KMS-11 (cell line): ENCODE results near the gene HECA.

ENCODE experiments used
- H2AFZ ChIP-seq: fragments of 200-600 bp; sonication (generic); 2 replicates; pipeline ENCODE4 v1.6.1; 2016; ENCODE audit warnings: antibody characterized with exemption, mixed run types, low read depth
- H3K27ac ChIP-seq: fragments of 200-600 bp; sonication (generic); 2 replicates; pipeline ENCODE4 v1.6.1; 2016; ENCODE audit warnings: mild to moderate bottlenecking, mixed run types
- H3K27me3 ChIP-seq: fragments of 200-600 bp; sonication (generic); 2 replicates; pipeline ENCODE4 v1.6.1; 2017; ENCODE audit warnings: mild to moderate bottlenecking, low read depth, mixed run types, moderate library complexity; ENCODE audit not compliant: insufficient read depth
- H3K36me3 ChIP-seq: fragments of 200-600 bp; sonication (generic); 2 replicates; pipeline ENCODE4 v1.6.1; 2017; ENCODE audit warnings: mild to moderate bottlenecking, mixed run types; ENCODE audit not compliant: insufficient read depth
- H3K4me1 ChIP-seq: fragments of 200-600 bp; sonication (generic); 2 replicates; pipeline ENCODE4 v1.6.1; 2016; ENCODE audit warnings: mild to moderate bottlenecking, low read depth, mixed run types; ENCODE audit not compliant: poor library complexity, severe bottlenecking
- H3K4me2 ChIP-seq: fragments of 200-600 bp; sonication (generic); 2 replicates; pipeline ENCODE4 v1.7.0; 2016; ENCODE audit warnings: mild to moderate bottlenecking, mixed run types
- H3K4me3 ChIP-seq: fragments of 200-600 bp; sonication (generic); IDR thresholded peaks from 2 replicates; pipeline ENCODE4 v1.6.1; 2017; ENCODE audit warnings: low read depth, low read length, mixed read lengths; ENCODE audit not compliant: insufficient read depth
- H3K79me2 ChIP-seq: fragments of 200-600 bp; sonication (generic); 2 replicates; pipeline ENCODE4 v1.6.1; 2016; ENCODE audit warnings: low read depth, mixed run types; ENCODE audit not compliant: insufficient read depth
- H3K9ac ChIP-seq: fragments of 200-600 bp; sonication (generic); 2 replicates; pipeline ENCODE4 v1.6.1; 2016; ENCODE audit warnings: mild to moderate bottlenecking, mixed run types
- H4K20me1 ChIP-seq: fragments of 200-600 bp; sonication (generic); 2 replicates; pipeline ENCODE4 v1.6.1; 2016; ENCODE audit warnings: mild to moderate bottlenecking, mixed run types; ENCODE audit not compliant: insufficient read depth
- CTCF ChIP-seq: fragments of 200-600 bp; sonication (generic); conservative IDR thresholded peaks from 2 replicates; pipeline ENCODE4 v1.6.1; 2017; ENCODE audit warnings: low read depth, mild to moderate bottlenecking, antibody characterized with exemption, low read length, moderate library complexity, mixed read lengths

Gene HECA

GRCh38 chr6:139172151-139172550 lies 37.3 kb downstream of the HECA start:
- H3K4me1 ChIP-seq: peaks cover 6% of the 10 kb centered on the region
- no peaks in the 10 kb centered on the region for H3K79me2 ChIP-seq
- H3K4me2 ChIP-seq: no peak overlapping the region
- no peak for TF ChIP-seq CTCF
- H3K4me3 ChIP-seq: no peak overlapping the region
- H3K27ac ChIP-seq: no peak overlapping the region
- H3K36me3 ChIP-seq: no peaks in the 10 kb centered on the region
- H2AFZ ChIP-seq: no peak overlapping the region
- no peaks in the 10 kb centered on the region for H3K27me3 ChIP-seq
- no peaks in the 10 kb centered on the region for H4K20me1 ChIP-seq
- no peak overlapping the region for H3K9ac ChIP-seq

- H3K9ac ChIP-seq: no peak overlapping the region
- no peak overlapping the region for H3K27ac ChIP-seq
- no peaks in the 10 kb centered on the region for H3K27me3 ChIP-seq
- no peak overlapping the region for H3K4me2 ChIP-seq
- no peak overlapping the region for H2AFZ ChIP-seq
- no peaks in the 10 kb centered on the region for H3K79me2 ChIP-seq
- H3K4me1 ChIP-seq: peaks cover 6% of the 10 kb centered on the region
- H3K4me3 ChIP-seq: no peak overlapping the region
- TF ChIP-seq CTCF: no peak
- H3K36me3 ChIP-seq: no peaks in the 10 kb centered on the region
- H4K20me1 ChIP-seq: no peaks in the 10 kb centered on the region
These were observed 37.7 kb downstream of the HECA start for GRCh38 chr6:139172567-139172966.

GRCh38 chr6:139173172-139173571 lies 38.3 kb downstream of the HECA start:
- no peak for TF ChIP-seq CTCF
- Histone ChIP-seq H3K9ac (no peak overlapping the region), H3K79me2 (no peaks in the 10 kb centered on the region), H3K4me3 (no peak overlapping the region), H3K4me2 (no peak overlapping the region), H3K36me3 (no peaks in the 10 kb centered on the region), H3K27ac (no peak overlapping the region), H4K20me1 (no peaks in the 10 kb centered on the region), H2AFZ (no peak overlapping the region), H3K4me1 (peaks cover 6% of the 10 kb centered on the region), H3K27me3 (no peaks in the 10 kb centered on the region)

- H3K79me2 ChIP-seq: no peaks in the 10 kb centered on the region
These were observed 38.9 kb downstream of the HECA start for GRCh38 chr6:139173822-139174221.

More at GRCh38 chr6:139173822-139174221, 38.9 kb downstream of the HECA start:
- no peak overlapping the region for H2AFZ ChIP-seq
- H3K27ac ChIP-seq: no peak overlapping the region
- no peaks in the 10 kb centered on the region for H4K20me1 ChIP-seq
- no peak overlapping the region for H3K9ac ChIP-seq
- H3K4me2 ChIP-seq: no peak overlapping the region
- no peak overlapping the region for H3K4me3 ChIP-seq
- TF ChIP-seq CTCF: no peak
- H3K36me3 ChIP-seq: no peaks in the 10 kb centered on the region
- no peaks in the 10 kb centered on the region for H3K27me3 ChIP-seq
- H3K4me1 ChIP-seq: peaks cover 6% of the 10 kb centered on the region
